T-helper 2 cell treated with Interferon-gamma antibody and Interleukin-4, amounts not matched to agents 100 ng/mL and 5 ng/mL, for 36 hours (primary cell): ENCODE data around the gene NAV1. TPM values are rescaled to one million over a fixed set of nuclear protein-coding genes. Genes with fewer than 3 reads are reported as not detected.
"Not testable (repeated sequence)": the region's sequence is repeated elsewhere in the genome, so short reads cannot be mapped to it uniquely, and the experiment has no call there.

ENCODE experiments used
- intact Hi-C: fragments of 100-400 bp; cut with micrococcal nuclease; formaldehyde crosslinking; loops from one replicate; pipeline ENCODE4 v1.15.1; 2023
- total RNA-seq: library from RNA; stranded (reverse); gene quantifications from 2 replicates; pipeline ENCODE4 v1.2.3, GENCODE V29; 2022

Gene NAV1, protein sequence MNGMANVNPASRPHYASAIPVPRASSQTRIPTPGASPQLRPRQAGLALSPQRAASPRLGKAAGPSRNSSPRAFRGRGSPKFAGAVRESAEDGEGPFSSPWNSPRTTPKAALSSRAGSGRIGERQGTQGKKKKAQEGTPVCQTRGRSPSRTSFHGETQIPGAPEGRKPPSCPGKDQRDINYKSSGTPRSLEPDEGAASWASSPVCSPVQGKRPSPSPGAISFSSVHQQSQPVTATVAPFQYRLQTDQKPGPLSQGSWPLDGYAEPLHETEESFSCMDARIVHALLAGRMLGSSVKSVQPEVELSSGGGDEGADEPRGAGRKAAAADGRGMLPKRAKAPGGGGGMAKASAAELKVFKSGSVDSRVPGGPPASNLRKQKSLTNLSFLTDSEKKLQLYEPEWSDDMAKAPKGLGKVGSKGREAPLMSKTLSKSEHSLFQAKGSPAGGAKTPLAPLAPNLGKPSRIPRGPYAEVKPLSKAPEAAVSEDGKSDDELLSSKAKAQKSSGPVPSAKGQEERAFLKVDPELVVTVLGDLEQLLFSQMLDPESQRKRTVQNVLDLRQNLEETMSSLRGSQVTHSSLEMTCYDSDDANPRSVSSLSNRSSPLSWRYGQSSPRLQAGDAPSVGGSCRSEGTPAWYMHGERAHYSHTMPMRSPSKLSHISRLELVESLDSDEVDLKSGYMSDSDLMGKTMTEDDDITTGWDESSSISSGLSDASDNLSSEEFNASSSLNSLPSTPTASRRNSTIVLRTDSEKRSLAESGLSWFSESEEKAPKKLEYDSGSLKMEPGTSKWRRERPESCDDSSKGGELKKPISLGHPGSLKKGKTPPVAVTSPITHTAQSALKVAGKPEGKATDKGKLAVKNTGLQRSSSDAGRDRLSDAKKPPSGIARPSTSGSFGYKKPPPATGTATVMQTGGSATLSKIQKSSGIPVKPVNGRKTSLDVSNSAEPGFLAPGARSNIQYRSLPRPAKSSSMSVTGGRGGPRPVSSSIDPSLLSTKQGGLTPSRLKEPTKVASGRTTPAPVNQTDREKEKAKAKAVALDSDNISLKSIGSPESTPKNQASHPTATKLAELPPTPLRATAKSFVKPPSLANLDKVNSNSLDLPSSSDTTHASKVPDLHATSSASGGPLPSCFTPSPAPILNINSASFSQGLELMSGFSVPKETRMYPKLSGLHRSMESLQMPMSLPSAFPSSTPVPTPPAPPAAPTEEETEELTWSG (N-terminal part only)
- total RNA-seq = 1.8 and 2.3 TPM in 2 replicates

DNA sequence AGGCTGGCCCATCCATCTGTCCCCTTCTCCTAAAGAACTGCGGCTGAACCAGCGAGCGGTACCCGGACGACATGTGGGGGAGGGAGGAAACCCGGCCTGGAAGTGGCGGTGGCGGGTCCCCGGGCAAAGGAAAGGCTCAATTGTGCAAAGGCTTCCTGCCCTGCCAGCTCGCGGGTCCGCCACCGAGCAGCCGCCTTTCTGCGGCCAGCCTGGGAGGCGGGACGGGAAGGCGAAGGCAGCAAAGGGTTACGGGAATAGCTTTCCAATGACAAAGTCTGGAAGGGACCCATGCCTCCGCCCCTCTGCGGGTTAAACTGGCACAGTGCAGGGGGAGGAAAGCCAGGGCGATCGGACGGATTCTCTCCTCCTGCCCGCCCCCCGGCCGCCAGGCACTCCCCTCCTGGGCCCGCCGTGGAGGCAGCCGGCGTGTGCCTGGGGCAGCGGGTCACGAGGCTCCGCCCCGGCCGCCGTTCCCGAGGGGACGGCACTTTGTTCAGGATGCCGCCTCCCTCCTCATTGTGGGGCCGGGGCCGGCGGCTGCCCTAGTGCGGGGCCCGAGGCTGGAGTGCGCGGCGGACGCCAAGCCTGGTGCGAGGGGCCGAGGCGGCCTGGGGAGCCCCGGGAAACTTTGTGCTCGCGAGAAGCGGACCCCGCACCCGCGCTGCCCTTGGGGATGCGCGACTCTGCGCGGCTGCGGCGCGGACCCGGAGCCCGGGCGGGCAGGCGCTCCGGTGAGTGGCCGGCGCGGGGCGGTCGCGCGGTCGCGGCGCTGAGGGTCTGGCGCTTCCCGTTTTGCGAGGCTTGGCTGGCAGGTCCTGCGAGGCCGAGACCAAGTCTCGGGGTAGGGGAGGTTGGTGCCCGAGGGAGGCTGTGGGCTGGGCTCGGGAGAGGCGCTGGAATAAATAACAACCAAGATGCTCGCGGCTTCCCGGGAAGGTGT is at the start of gene NAV1:
TSS of gene NAV1 (plus strand) at position 516 of the 940 bp plus-strand sequence. CDS start 83,758 bp downstream, outside the sequence.
- intact Hi-C loops = no loop called here

DNA sequence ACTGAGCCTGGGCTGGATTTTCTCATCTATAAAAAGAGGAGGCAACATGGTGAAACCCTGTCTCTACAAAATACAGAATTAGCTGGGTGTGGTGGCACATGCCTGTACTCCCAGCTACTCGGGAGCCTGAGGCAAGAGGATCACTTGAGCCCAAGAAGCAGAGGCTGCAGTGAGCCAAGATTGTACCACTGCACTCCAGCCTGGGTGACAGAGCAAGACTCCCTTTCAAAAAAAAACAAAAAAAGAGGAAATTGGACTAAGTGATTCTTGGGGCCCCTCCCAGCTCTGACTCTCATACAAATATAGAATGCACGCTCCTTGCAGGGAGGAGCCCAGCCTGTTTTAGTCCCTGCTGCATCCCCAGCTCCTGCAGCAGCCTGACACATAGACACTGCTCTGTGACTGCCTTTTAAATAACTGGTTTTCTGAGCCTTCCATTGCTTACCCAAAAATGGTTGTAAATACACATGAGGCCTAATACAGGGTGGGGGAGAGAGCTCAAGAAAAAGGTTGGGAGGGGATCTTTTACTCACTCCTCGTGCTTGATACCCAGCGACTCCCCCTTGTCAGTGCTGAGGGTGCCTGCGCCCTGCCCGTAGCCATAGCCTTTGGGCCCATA is 49.2 kb upstream of the NAV1 start:
- intact Hi-C loops = no loop called here

DNA sequence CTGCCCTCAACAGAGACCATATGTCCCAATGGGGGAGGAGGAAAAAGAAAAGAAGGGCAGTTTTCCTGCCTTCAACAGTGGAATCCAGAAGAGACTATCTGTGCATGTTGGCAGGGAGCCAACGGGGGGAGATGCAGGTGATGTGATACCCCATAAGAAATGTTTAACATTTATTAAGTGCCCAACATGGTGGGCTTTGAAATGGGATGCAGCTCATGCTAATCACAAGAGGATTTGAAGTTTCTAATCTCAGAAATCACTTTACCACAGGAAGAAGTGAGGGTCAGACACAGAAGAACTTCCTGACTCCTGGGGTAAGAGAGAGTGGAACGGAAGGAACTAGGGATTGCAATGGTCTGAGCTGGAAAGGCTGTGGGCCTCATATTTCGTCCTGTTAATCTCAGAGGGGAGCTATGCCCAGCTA is 48.2 kb upstream of the NAV1 start:
- intact Hi-C loops = no loop called here

DNA sequence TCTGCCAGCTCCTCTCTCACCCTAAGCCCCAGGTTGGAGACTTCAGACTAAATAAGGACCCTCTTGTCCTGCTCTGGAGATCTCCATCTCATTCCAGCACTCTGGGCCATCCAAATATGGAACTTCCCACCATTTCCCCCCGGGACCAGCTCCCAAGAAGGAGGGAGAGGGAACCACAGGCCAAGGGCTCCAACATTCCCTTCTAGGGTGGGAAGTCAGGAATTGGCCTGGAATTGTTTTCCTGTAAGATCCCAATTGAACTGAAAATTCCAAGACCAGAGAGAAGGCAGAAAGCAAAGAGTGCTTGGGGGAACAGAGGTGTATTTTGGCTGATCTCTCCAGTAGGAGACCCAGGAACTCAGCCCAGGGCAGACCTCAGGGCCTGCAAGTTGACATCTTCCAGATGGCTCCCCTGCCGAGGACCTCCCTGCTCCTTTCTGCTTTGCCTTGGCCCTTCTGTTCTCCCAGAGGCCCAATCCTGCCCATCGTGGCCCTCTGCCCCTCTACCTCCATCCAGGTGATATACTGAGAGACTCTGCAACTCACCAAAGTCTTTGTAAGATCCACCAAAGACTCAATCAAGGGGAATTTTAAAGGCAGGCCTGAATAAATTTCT is 46.9 kb upstream of the NAV1 start:
- intact Hi-C loops = no loop called here

DNA sequence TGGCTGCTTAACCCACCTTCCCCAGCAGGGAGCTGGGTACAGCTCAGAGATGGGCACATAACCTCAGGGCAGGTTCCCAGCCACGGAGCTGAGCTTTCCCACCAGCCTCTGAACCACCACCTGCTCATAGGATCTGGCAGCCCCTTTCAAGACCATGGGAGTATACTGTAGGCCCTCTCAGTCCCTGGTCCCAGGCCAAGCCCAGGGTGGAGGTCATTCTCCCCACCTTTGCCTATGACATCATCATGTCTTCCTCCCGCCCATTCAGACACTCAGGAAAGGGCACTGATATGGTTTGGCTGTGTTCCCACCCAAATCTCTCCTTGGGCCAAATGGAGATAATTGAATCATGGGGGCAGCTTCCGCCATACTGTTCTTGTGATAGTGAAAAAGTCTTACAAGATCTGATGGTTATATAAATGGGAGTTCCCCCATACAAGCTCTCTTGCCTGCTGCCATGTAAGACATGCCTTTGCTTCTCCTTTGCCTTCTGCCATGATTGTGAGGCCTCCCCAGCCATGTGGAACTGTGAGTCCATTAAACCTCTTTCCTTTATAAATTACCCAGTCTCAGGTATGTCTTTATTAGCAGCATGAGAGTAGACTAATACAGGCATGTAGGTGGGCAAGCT is 45.8 kb upstream of the NAV1 start:
- intact Hi-C loops = not testable (repeated sequence)

DNA sequence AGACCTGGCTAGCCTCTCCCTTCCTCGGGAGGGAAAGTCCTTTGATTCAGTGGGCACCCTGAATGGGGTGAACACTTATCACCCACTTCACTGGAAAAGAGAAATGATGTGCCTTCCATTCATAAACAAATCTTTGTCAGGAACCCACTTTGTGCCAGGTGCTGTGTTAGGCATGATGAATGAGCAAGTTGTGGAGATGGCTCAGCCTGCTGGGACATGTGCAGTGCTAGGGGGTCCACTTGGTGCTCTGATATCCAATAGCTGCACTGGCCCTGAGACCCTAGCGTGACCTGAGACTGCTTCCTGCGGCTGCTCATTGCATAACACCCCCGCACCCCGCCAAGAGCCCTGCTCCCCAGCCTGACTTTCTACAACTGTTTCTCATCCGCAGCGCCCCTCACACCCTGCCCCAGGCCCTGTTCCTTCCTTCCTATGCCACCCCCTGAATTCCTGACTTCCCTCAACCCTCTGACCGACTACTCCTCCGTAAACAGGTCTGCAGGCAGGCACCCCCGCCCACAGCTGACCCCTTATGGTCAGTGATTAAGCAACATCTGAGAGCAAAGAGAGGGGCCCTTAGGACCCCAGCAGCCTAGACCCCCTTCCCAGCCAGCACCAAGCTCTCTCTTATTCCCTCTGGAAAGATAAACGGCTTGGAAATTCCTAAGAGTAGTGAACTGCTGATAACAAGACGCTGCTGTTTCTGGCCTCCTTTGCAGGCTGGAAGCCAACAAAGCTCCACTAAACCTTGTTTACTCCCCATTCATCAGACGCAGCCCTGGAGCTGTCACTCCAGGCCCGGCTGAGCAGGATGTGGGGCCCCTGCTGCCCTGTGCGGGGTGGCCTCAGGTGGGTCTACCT is 44.9 kb upstream of the NAV1 start:
- intact Hi-C loops = no loop called here

DNA sequence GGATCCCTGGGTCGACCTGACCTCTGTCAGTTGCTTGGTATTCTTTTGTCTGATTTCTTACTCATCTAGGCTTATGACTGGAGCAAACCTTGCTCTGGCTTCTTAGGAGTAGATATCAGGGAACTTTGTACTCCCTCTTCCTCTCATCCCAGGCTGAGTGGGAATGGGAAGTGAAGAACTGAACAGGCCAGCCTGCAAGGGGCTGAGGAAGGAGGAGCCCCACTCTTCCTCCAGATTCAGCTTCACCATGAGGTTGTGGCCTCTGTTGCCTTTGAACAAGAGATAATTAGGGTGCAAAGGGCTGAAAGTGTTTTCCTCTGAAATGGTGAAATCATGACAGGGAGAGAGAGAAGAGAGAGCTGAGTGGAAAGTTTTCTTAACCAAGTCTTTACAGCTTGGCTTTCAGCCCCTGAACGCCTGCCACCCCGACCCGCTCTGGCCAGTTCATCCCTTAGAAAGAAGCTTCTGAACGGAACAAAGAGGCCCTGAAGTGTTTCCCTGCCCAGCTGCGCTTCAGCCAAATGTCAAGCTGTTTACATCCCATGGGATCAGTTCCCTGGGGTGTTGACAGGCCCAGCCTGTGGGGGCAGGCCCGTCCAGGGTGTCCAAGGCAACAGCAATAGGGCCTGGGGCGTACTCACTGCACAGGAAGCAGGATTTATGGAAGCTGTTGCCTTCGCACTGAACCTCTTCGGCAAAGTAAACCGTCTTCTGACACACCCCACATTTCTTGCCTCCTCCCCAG is 43.2 kb upstream of the NAV1 start:
- intact Hi-C loops = no loop called here

DNA sequence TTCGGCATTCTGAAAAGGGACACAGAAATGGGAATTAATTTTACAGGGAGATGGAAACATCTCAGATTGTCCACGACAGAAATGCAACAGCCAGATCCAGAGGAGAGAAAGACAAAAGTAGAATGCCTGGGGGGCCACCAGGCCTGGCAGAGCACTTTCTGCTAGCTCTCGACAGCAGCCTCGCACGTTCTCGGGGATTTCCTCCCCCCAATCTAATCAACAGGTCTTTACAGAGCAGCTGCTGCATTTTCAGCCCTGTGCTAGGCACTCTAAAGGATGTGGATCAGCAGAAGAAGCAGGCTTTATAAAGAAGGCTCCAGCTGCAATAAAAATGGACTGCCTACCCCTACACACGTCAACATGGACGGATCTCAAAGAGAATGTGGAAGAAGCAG is 42.6 kb upstream of the NAV1 start:
- intact Hi-C loops = no loop called here

DNA sequence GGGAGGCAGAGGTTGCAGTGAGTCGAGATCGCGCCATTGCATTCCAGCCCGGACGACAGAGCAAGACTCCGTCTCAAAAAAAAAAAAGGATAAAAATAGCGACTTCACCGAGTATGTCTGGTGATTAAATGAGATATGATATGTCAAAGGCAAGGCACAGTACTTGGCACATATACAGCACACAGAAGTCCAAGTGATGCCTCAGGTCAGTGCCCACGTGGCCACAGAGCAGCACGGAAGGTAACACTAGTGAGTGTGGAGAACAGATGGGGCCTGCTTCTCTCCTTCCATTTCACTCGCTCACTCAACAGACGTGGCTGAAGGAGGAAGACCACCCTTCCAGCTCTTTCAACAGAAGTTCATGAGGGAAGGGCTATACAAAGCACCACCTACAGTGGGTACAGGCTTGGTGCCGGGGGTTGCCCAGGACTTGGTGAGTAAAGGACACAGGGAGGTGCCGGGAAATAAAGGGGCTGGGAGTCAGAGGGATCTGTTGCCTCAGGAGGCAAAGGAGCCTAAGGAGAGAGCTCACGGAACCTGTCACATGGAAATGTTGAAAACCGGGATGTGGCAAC is 40.9 kb upstream of the NAV1 start:
- intact Hi-C loops = no loop called here

DNA sequence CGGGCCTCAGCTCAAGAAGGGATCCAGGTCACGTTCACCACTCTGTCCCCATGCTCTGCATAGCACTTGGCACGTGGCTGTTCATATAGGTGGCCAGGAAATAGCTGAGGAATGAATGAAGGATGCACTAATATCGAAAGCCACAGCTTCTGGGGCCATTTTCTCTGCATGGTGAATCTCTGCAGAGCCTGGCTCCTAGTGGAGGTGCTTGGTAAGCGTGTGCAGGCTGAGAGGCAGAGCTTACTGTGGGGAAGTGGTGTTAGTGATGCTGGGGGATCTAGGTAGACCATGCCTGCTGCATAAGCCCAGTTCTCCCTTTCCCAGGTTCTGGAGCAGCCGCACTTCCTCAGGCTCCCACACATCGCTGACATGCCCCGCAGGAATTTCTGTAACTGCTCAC is 40.3 kb upstream of the NAV1 start:
- intact Hi-C loops = no loop called here

DNA sequence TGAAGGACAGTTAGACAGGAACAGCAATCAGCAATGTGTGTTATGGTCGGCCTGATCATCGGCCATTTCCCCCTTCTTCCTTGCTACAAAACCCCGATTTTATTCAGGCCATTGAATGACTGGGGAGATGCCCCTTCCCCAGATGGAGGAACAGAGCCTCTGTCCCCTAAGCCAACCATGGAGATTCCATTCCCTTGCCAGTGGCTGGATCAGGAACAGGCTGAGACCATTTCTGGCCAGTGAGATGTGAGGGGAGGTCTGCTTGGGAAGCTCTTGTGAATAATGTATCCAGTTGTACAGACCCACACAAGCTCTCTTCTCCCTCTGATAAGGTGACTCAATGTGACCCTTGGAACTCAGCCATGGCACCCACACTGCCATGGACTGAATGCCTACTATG is 39.7 kb upstream of the NAV1 start:
- intact Hi-C loops = no loop called here

DNA sequence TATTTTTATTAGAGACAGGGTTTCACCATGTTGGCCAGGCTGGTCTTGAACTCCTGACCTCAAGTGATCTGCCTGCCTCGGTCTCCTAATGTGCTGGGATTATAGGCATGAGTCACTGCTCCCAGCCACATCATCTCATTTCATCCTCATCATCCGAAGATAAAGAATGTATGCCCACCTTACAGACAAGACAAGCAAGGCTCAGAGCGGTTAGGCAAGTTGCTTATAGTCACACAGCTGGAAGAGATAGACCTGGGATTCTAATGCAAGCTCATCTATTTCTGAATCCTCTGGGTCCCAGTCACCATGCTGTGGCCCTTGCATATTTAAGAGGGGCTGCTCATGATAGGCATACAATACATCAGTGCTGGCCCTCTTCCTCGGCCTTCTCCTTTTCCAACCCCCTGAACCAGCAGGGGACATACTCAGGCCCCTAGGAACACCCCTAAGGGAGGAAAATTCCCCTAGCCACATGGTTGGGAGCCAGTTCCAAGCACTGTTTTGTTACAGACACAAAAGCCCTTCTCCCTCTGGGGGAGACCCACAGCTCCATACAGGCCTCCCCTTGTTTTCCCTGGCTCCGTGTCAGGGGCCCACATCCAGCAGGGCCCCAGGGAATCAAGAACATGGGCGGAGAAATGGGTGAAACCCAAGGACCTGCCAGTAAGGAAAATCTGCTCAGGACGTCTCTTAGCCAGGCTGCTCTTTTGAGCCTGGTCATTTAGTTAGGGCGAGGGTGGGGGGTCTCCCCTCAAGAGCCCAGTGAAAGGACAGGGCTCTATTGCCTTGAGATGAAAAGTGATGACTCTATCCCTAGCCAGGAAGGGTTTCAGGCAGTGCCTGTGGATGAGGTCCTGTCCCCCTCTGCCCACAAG is 38.9 kb upstream of the NAV1 start:
- intact Hi-C loops = loop anchor here (10.0 kb wide), 1 partner anchor 485 kb away; no protein-coding TSS in a partner anchor

DNA sequence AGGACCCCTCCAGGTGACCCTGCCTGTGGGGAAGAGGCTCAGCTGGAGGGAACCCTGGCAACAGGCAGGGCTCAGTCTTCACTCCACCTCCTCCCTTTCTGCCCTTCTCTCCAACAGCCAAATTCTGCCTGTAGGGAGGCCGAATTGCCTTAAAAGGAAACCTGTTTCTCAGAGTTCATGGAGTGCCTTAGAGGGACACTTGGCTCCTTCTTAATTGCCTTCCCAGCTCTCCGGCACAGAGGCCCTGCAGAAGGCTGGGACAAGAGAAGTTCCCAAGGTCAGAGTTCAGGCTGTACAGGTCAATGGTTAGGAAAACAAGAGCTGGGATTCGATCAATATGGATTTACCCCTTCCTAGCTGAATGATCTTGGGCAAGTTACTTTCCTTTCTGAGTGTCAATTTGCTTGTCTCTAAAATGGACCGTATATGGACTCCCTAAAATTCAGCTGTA is 38.2 kb upstream of the NAV1 start:
- intact Hi-C loops = loop anchor here (10.0 kb wide), 1 partner anchor 486 kb away; no protein-coding TSS in a partner anchor

DNA sequence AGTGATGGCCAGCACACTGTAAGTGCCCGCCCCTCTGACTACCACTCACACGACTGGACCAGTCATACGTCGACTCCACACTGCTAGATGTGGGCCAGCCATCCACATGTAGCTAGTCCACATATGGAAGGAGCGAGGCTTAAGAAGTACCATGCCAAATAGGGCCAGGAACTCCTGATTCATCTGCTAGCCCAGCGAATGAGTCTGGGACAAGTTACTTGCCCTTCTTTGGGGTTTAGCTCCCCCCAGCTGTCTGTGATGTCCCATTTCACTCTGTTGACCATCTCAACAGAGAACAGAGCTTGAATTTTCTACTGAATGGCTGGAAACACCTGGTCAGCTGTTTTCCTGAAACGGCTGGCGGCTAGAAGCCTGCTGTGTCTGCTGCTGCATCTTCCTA is 37.8 kb upstream of the NAV1 start:
- intact Hi-C loops = loop anchor here (10.0 kb wide), 1 partner anchor 486 kb away; no protein-coding TSS in a partner anchor

DNA sequence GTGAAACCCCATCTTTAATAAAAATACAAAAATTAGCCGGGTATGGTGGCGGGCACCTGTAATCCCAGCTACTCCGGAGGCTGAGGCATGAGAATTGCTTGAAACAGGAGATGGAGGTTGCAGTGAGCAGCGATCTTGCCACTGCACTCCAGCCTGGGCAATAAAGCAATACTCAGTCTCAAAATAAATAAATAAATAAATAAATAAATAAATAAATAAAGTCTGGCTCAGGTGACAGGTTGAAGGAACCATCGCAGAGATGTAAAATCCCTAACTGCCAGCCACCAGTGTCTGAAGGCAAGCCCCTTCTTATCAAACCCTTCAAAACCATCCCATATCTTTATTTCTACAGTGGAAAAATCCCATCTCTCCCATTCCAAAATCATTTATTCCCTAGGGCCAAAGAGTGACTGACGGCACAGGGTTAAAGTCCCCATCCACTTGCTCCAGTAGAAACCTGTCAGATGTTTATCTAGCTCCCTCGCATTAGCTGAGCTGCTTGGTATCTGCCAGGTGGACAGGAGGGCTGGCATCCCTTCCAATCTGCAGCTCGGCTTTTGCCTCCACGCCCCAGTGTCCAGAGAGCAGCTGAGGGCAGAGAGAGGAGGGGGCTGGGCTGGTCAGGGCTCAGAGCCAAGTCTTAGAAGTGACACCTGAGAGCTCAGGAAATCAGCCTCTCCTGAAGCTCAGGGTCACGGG is 37.0 kb upstream of the NAV1 start:
- intact Hi-C loops = loop anchor here (10.0 kb wide), 1 partner anchor 487 kb away; no protein-coding TSS in a partner anchor
